Stimulated activated CD8-positive, alpha-beta memory T cell treated with anti-CD3 and anti-CD28 coated beads, Interleukin-7, amount 100 ng/mL, for 4 hours (primary cell): Measurements from ENCODE around the gene PLA2G4E.

ENCODE experiments used
- DNase-seq, 2 donors: peaks; one replicate each; pipeline ENCODE4 v3.0.0-alpha.2; 2020; ENCODE audit warnings: low read depth in 2 of 2

Gene PLA2G4E

DNA sequence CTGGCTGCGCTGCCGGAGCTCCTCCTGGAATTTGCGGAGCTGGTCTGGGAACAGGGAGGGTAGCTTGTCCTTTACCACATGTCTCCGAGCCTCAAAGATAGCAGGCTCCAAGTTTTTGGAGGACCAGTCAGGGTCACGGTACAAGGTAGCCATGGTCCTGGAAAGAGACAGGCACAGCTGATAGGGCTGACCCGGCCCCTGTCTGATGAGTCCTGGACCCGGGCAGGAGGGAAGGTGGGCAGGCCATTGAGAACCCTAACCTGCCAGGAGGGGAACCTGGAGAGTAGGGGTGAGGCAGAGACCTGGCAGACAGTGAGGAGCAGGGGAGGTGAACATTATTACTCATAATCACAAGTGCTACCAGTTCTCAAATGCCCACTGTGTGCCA, 28.0 kb downstream of the PLA2G4E start:
- no peak for DNase-seq

DNA sequence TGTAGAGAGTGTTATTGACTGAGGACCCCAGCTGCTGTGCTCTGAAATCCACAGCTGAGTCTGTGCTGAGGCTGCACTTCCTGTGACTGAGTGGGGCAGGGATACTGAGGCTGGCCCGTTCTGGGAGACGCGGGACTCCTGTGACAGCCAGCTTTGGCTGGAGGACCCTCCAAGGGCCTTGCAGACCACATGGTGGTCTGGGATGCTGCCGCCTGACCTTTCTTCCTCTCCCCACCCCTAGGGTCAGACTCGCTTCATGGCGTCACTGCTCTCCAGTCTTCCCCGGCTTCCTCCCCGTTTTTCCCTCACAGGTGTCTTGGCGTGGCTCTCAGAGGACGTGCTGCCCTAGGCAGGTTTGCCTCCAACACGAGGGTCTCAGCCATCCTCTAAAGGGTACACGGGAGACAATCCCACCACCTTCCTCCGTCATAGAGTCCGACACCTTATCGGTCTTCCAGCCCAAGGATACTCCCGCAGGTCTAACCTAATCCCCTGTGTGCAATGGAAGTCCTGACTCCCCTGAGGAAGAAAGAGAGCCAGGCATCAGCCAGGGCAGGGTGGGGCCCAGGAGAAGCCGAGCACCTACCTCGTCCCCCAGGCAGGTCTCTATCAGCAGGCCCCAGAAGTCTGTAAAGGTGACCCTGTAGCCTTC, 28.6 kb downstream of the PLA2G4E start:
- DNase-seq = no peak

DNA sequence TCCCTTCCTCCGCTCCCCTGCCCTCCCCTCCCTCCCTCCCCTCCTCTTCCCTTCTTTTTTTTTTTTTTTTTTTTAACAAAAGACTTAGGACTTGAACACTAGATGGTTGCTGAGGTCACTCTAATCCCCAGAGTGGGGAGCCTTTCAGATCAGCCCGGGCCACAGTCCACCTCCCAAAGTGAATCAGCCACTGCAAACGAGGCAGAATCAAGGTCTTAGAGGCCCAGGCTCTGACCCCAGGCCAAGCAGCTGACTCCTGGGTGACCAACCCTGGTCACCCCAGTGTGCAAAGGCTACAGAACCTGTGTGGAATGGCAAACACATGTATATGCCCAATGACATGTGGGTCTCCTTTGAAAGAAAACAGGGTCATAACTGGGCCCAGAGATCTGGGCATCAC, 30.2 kb downstream of the PLA2G4E start:
- no peak for DNase-seq

DNA sequence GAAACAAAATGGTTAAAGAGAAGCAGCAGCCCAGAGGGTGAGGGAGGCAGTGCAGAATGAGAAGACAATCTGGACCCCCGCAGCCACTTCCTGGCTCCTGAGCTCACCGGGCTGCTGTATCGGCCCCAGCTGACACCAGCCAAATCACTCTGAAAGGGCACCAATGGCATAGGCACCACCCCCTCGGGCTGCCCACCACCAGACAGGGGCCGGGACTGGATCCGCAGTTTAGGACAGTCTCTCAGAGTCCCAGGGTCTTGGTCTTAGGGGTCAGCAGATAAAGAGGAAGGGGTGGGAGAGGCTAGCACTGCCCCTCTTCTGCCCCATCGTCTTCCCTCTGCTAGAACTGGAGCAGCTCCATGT, 30.6 kb downstream of the PLA2G4E start:
- DNase-seq = no peak

DNA sequence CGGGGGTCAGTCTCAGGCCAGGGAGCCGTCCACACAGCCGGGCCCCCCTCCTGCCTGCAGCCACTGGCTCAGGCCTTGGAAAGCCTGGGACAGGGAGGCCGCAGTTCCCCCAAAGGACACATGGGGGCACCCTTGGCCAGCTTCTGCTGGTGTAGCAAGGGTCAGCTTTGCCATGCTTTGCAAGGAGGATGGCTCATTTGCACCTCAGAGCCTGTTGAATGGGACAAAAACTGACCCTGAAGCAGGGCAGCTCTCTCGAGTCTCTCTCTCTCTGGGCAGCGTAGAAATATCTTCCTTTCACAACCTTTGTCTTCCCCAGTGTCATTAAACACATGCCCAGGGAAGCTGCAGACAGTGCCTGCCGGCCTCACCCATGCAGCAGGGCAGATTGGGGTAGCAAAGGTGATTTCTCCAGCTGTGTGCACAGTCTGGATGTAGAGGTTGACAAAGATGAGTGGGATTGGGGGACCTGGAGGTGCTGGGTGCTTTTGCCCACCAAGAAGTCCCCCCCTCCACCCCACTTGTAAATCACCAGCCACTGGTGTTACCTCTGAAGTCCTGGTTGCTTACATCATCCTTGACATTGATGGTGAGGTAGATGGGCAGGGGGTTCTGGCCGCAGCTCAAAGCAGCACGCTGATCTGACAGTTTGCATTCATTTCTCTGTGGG, 31.1 kb downstream of the PLA2G4E start:
- peak; percentile 60 to 64 for DNase-seq

DNA sequence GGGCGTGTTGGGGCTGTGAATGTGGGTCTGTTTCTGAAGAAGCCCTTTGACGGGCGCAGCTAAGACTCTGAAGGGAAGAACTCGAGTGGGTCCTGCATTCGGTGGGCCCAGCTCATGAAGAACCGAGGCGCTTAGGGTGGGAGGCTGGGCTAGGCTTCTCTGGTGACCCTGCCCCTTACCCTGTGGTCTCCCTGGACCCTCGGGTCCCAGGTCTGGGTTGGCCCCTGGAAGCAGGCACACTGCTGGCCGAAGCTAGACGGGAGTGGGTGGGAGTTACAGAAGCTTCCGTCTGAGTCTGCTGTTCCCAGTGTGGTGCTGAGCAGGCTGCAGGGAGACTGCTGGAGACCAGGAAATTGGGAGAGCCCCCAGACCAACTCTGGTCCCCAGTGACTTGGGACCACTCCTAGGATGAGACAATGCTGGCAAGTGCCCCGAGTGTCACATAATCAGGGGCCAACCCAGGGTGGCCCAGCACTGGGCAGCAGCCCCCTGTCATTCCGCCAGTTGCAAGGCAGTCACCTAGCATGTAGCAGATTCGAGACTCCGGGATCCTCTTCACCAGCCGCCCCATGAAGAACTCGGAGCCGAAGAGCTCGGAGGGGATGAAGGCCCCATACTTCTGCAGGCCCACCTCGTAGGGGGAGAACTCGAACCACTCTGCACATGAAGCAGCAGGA, 31.8 kb downstream of the PLA2G4E start:
- no peak for DNase-seq

DNA sequence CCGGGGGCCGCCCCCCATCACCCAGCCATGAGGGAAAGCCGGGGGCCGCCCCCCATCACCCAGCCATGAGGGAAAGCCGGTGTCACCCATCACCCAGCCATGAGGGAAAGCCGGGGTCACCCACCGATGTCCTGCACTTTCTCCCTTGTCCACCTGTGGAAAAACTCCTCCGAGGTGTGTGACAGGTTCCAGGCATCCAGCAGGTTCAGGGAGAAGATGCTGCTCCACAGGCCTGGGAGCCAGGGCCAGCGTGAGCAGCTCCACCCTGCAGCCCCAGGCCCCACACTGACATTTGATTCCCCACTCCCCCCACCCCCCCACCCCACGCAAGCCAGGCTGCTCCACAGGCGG, 32.9 kb downstream of the PLA2G4E start:
- DNase-seq = no peak

DNA sequence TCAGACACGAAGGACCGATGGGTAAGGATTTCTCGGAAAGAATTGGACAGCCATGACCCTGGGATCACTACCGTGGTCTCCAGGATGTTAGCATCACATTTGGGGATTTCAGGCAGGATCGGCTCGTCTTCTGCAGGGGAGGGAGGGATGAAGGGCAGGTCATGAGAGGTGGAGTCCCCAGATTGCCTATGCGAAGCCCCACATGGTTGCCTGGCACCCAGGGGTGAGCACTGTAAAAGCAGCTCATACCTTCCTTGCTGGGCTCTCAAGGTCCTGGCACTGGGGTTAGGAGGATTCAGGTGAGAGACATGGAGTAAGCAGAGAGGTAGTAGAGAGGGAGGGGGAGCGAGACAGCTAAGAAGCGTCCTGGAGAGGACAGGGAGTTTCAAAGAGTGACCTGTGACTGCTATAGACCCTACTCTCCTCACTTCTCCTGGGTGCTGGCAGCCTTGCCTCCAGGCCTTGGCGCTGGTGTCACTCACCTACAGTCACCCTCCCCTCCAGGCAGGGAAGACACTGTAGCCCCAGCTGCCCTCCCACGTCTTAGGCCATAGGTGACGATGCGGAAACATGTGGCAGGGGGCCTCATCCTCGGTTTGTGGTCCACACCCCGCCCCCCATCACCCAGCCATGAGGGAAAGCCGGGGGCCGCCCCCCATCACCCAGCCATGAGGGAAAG, 33.5 kb downstream of the PLA2G4E start:
- DNase-seq = no peak

DNA sequence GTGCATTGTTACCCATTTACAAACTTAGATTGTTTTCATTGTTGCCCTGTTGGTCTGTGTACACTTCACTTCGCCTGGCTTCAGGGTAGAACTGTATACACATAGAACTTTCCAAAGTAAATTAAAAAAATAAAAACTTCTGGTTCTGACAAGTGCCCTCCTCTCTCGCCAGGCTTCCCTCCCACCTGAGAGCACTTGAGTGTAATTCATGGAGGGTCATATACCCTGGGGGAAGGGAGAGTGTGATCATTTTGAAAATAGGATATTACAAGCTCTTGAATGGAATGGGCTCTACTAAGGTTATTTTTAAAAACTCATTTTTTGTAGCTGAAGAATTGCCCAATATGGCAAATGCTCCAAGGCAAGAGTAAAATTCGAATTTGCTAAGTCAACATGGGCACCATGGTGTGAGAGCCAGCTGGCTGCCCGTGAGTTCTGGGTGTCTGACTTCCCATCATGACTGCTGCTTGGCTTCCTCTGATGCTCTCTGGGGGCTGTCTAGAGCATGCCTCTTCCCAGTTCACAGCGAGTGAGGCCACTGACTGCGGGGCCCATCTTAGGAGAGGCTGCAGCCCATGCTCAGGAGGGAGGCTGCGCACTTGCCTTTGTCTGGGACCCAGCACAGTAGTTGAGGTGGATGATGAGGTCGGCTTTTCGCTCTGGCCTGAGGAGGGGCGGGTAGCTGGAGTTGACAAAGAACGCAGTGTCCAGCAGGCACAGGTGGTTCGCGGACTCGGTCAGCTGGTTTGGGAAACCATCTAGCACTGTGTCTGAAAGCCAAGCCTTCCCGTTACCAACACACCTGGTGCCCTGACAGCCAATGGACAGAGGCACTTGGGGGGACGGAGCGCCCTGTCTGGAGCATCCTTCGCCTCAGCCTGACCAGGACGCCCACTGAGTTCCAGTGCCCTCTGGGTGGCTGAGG, 35.3 kb downstream of the PLA2G4E start:
- no peak for DNase-seq

DNA sequence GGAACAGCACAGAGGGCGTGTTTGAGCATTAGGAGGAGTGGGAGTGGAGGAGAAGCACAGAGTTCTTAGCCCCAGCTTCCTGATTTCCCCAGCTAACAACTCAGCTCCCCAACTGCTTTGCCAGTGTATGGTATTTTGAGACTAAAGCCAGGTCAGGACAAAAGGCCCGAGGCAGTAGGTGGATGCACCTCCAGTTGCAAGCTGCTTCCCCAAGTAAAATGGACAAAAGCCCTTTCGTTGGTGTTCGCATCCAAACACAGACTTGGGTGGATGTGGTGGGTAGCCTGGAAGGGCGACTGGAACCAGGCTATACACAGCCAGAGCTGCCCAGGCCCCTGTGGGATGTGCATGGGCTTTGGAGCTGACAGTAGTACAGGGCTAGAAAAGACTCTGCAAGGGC, 36.2 kb downstream of the PLA2G4E start:
- DNase-seq = no peak

DNA sequence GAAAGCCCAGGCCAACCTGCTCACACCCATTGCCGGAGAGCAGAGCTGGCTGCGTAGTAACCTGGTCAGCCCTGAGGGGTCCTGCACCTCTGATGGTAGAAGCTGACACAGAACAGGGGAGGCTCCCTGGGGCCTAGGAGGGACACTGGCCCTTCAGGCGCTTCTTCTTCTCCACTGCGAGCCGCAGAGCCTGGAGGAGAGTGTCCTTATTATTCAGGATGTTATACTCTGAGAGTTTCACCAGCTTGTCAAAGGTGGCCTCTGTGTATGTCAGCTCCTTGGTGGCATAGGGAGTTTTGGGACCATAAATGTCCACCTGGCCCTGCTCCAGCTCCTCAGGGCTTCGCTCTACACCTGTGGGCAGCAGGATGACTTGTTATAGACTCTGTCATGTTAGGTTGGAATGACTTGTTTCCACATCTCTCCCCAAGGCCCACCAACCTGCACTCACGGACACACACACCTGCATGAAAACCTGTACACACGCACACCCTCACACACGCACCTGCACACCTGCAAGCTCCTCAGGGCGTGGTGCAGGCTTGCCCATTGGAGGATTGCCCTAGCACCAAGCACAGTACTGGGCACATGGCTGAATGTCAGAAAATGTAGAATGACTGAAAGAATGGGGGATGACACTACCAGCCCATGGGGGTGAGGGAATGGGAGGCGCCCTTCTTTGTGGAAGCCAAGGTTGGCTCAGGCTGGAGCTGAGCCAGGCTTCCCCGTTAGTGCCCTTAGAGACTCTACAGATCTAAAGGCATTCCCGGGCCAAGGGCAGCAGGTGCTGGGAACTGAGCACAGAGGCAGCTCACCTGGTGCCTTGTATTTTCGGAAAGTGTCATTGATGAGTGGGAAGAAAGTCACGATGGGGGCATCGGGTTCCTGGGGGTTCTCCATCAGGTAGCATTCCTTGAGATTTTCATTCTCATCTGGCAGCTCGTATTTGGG, 36.9 kb downstream of the PLA2G4E start:
- no peak for DNase-seq

DNA sequence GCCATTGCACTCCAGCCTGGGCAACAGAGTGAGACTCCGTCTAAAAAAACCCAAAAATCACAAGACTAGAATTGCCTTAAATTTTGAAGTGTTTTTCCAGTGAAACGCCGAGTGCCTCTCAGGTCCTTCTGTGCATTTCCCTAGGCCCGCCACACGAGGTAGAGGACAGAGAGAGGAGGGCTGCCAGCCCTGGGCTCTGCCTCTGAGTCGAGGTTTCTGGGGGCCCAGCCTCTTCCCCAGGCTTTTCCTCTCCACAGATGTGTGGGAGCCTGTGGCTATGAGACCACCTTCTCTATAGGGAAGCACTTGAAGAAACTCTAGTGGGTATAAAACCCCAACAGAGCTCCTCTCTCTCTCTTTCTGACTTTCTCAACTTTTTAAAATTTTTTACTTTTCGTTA, 37.6 kb downstream of the PLA2G4E start:
- DNase-seq = no peak

DNA sequence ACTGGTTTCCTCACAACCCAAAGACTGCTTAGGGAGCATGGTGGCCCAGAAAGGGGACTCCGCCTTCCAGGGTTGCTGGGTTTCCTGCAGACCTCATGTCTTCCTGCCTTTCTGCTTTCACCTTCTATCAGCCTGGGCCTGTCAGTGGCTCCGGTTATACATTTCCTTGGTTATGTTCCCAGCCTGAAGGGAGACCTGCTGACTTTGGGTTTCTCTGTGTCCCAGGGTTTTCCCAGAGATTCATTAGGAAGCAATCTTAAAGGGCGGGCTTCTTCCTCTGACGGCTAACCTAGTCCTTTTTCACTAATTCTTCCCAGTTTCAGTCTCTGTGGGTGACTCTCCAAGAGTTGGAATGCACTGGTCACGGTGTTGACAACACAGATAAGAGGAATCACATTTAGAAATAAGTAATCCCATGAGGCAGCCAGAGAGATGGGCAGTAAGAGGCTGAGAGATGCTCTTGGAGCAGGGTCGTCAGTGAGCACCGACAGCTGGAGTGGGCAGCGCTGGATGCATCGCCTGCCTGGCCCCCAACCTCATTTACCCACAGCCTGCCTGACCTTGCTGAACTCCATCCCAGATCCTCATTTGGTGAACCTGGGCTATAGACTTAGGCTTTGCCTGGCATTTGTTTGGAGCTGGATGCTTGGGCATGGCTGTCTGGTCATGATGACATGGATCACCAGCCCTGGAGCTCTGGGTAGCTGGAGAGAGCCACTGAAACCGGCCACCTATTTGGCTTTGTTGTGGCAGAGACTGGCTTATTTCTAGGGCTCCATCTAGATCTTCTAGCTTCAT, 38.5 kb downstream of the PLA2G4E start:
- no peak for DNase-seq

DNA sequence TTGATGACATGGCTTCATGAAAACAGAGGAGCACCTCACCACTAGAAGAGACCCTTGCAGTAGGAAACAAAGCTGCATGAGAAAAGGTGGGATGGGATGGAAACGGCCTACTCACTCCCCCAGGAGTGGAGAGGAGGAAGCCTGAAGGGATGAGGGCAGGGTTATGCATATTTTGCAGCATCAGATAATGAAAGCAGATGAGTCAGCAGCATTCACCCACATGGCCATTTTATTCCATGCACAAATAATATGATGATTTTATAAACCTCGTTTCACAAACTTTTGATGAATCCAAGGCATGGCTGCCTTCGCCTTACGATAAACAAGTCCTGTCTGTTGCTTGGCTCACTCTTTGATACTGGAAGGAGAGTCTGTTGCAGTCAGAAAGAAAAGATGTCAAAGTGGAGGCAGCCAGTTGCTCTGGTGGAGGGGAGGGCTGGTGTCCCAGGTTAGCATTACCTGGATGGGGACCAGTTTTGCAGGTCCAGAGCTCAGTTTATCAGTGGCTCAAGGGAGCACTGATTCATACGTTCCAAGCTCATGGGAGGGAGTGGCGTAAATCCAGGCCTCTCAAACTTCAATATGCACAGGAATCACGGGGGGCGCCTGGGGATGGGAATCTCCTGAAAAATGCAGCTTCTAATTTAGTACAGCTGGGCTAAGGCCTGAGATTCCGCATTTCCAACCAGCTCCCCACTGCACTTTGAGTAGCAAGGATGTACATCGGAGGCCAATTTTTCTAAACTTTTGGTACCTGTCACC, 39.3 kb downstream of the PLA2G4E start:
- no peak for DNase-seq

DNA sequence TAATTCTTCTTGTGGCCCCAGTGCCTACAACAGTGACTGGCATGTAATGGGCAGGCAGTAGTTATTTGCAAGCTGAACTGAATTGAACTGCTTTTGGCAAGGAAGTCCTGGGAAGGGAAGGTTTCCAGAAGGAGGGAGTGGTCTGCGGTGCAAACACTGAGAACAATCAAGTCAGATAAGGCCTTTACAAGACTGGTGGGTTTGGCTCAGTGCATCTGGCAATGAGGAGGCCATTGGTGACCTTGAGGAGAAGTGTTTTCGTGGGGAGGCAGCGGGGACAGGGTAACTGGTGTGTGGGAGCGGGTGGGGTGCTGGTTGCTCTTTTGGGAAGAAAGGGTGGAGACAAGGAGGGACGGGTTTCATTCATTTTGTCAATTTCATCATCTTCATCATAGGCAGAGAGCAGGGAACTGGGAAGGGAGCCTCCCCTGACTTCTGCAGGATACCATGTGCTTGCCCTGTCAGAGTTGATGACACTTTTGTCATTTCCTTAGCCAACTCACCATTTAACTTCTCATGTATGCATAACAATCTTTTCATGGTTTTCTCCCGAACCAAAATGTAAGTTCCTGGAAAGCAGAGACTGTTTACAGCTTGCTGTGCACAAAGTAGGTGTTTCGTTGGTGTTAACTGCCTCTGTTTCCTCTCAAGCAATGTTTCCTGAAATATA, 40.1 kb downstream of the PLA2G4E start:
- no peak for DNase-seq

DNA sequence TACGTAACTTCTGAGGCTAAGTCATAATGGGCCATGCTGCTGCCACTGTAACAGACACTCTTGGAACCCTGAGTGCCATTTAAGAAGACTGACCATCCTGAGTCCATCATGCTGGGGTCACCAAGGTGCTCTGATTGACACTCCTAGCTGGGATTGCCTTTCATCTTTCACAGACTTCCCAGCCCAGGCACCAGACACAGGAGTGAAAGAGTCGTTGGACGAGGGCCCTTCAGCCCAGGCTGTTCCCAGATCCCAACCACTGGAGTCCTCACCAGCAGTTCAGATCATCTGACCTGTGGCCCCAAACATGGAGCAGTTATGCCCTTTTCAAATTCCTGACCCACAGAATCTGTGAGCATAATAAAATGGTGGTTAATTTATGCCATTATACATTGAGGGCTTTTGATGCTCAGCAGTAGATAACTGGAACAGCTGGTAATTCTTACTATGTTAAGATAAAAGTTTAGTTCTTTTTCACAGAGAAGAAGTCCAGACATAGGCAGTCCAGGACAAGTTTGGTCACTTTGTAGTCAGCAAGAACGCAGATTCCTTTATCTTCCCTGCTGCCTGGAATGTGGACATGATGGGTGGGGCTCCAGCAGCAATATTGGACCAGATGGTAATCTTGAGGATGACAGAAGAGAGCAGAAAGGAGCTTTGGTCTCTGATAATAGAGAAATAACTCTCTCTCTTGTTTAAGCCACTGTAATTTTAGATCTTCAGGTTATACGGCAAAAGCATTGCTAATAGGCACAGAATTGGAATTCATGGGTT, 41.2 kb downstream of the PLA2G4E start:
- DNase-seq = no peak

DNA sequence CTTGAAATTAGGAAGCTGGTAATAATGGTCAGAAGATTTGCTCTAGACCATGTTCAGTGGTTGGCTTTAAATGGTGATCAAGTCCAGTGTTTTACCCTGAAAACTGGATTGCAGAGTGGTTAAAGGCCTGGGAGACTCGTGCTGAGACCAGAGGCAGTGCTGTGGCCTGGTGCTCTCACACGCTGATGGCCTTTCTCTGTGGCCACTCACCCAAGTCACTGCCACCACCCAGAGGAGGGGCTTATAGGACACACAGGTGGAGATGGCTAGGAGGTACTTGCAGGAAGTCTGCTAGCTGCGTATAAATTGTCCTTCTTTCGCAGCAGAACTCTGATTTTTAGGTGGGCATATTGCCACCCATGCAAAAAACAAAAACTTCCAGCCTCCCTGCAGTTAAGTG, 42.3 kb downstream of the PLA2G4E start:
- DNase-seq = no peak
